Fibroblast of lung (primary cell): ENCODE data around the gene PRDM11. TPM values are rescaled to one million over a fixed set of nuclear protein-coding genes. Genes with fewer than 3 reads are reported as not detected.

Source experiments
- DNase-seq, 2 donors: peaks; one replicate each; pipeline versions ENCODE4 v3.0.0 to v3.0.0-alpha.2; 2010; ENCODE audit warnings: low read depth in 2 of 2
- H2AFZ ChIP-seq: 2 replicates; pipeline ENCODE4 v1.5.1; 2012; ENCODE audit warnings: low read length, control low read depth, inconsistent platforms
- H3K27ac ChIP-seq: 2 replicates; pipeline ENCODE4 v1.5.1; 2011; ENCODE audit warnings: low read length, control low read depth; ENCODE audit not compliant: insufficient read depth
- H3K27me3 ChIP-seq: 2 replicates; pipeline ENCODE4 v1.5.1; 2011; ENCODE audit warnings: mild to moderate bottlenecking, low read length; ENCODE audit not compliant: control insufficient read depth, insufficient read depth
- H3K36me3 ChIP-seq: 2 replicates; pipeline ENCODE4 v1.5.1; 2011; ENCODE audit warnings: low read length; ENCODE audit not compliant: control insufficient read depth, insufficient read depth
- H3K4me1 ChIP-seq: 2 replicates; pipeline ENCODE4 v1.5.1; 2011; ENCODE audit warnings: low read length; ENCODE audit not compliant: control insufficient read depth, insufficient read depth; ENCODE audit errors: extremely low read depth
- H3K4me2 ChIP-seq: 2 replicates; pipeline ENCODE4 v1.5.1; 2011; ENCODE audit warnings: low read length, control low read depth; ENCODE audit not compliant: insufficient read depth; ENCODE audit errors: extremely low read depth
- H3K4me3 ChIP-seq, 4 experiments: fragments of 200-600 bp in 1 of 4; sonication (generic) in 1 of 4; replicated peaks in 1 of 4; 2 replicates each; pipeline ENCODE4 v1.5.1; 2011 to 2016; ENCODE audit warnings: low read length in 4 of 4, low read depth in 3 of 4, mild to moderate bottlenecking in 3 of 4, control low read depth in 2 of 4, inconsistent platforms in 1 of 4, mixed read lengths in 1 of 4; ENCODE audit not compliant: insufficient read depth in 1 of 4; ENCODE audit errors: control extremely low read depth in 1 of 4
- H3K79me2 ChIP-seq: 2 replicates; pipeline ENCODE4 v1.5.1; 2012; ENCODE audit warnings: mild to moderate bottlenecking, low read length, inconsistent platforms; ENCODE audit not compliant: control insufficient read depth, insufficient read depth
- H3K9ac ChIP-seq: 2 replicates; pipeline ENCODE4 v1.5.1; 2011; ENCODE audit warnings: mild to moderate bottlenecking, low read length, control low read depth; ENCODE audit not compliant: insufficient read depth
- H3K9me3 ChIP-seq: 2 replicates; pipeline ENCODE4 v1.5.1; 2012; ENCODE audit warnings: low read depth, low read length; ENCODE audit not compliant: control insufficient read depth, insufficient read depth
- H4K20me1 ChIP-seq: 2 replicates; pipeline ENCODE4 v1.5.1; 2011; ENCODE audit warnings: low read length; ENCODE audit not compliant: control insufficient read depth, insufficient read depth; ENCODE audit errors: extremely low read depth
- CTCF ChIP-seq, 2 donors: IDR thresholded peaks in 1 of 2; conservative IDR thresholded peaks in 1 of 2; 1 replicate in 1 of 2; 2 replicates in 1 of 2; pipeline ENCODE4 v1.5.1; 2011 to 2012; ENCODE audit warnings: low read length in 2 of 2, control low read depth in 1 of 2, inconsistent platforms in 1 of 2, low read depth in 1 of 2, mild to moderate bottlenecking in 1 of 2
- EZH2 ChIP-seq: IDR thresholded peaks from 2 replicates; pipeline ENCODE4 v1.5.1; 2012; ENCODE audit warnings: low read length, control low read depth, mild to moderate bottlenecking; ENCODE audit errors: missing control alignments
- polyA plus RNA-seq, 2 donors: library from polyadenylated mRNA; depleted of rRNA in 1 of 2; stranded (reverse) in 1 of 2; unstranded in 1 of 2; fragments of >200 nt; gene quantifications; 2 replicates each; pipeline ENCODE4 v1.2.1, GENCODE V29; 2011 to 2012; ENCODE audit warnings: missing spikeins in 1 of 2
- total RNA-seq: library from RNA; depleted of rRNA; stranded (reverse); fragments of >200 nt; gene quantifications from 2 replicates; pipeline ENCODE4 v1.2.1, GENCODE V29; 2014

PRDM11 gene
- total and polyA plus RNA-seq, 2 donors (not counting 1 experiment from before 2014, with no cell fraction given): 3.1 to 4.0 TPM

GRCh38 chr11:45170484-45170883 lies 24.0 kb downstream of the PRDM11 start:
- no peak overlapping the region for H3K4me3 ChIP-seq
- H3K4me1 ChIP-seq: no peaks in the 10 kb centered on the region
- H2AFZ ChIP-seq: no peak overlapping the region
- no peaks in the 10 kb centered on the region for H3K36me3 ChIP-seq
- no peak for DNase-seq
- H4K20me1 ChIP-seq: no peaks in the 10 kb centered on the region
- H3K9me3 ChIP-seq: no peaks in the 10 kb centered on the region
- TF ChIP-seq CTCF (conservative IDR thresholded peaks at IDR 0.05 in 1 of 2, IDR thresholded peaks at IDR 0.05 in 1 of 2; ENCODE audit: low read depth in 1 of 2, low read length in 2 of 2) (no peak), EZH2 (no peak)
- no peak overlapping the region for H3K4me2 ChIP-seq
- H3K79me2 ChIP-seq: no peaks in the 10 kb centered on the region
- H3K9ac ChIP-seq: no peak overlapping the region
- H3K27ac ChIP-seq: no peak overlapping the region
- no peaks in the 10 kb centered on the region for H3K27me3 ChIP-seq

DNA sequence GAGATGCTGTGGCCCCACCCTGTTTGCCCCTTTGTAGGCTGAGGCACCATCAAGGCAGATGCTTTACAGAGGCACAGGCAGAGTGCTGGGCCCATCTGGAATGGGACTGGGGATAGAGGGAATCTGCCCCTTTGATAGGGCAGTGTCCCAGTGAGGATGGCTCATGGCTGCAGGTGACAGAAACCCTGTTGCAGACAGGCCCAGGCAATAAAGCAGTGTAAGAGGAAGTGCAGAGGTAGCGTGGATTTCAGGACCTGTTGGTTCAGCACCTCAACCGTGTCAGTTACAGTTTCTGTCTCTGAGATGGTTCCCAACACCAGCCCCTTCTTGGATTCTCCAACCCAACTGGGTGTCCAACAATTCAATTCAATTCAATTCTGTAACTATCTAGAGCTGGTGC lies 25.1 kb downstream of the PRDM11 start:
- Histone ChIP-seq H3K9ac (no peak overlapping the region), H3K4me2 (no peak overlapping the region), H3K79me2 (no peaks in the 10 kb centered on the region), H3K36me3 (no peaks in the 10 kb centered on the region), H3K27me3 (no peaks in the 10 kb centered on the region), H3K9me3 (no peaks in the 10 kb centered on the region), H3K27ac (no peak overlapping the region), H3K4me1 (no peaks in the 10 kb centered on the region), H3K4me3 (no peak overlapping the region), H4K20me1 (no peaks in the 10 kb centered on the region), H2AFZ (no peak overlapping the region)
- TF ChIP-seq EZH2 (no peak), CTCF (conservative IDR thresholded peaks at IDR 0.05 in 1 of 2, IDR thresholded peaks at IDR 0.05 in 1 of 2; ENCODE audit: low read depth in 1 of 2, low read length in 2 of 2) (no peak)
- no peak for DNase-seq

GRCh38 chr11:45173064-45173463 lies 26.6 kb downstream of the PRDM11 start:
- H3K4me3 ChIP-seq: no peak overlapping the region
- H3K27ac ChIP-seq: no peak overlapping the region
- H3K9ac ChIP-seq: no peak overlapping the region
- DNase-seq: no peak
- H3K27me3 ChIP-seq: no peaks in the 10 kb centered on the region
- H3K9me3 ChIP-seq: no peaks in the 10 kb centered on the region
- no peaks in the 10 kb centered on the region for H3K79me2 ChIP-seq
- H3K4me2 ChIP-seq: no peak overlapping the region
- H3K36me3 ChIP-seq: no peaks in the 10 kb centered on the region
- no peak for TF ChIP-seq EZH2
- TF ChIP-seq CTCF (conservative IDR thresholded peaks at IDR 0.05 in 1 of 2, IDR thresholded peaks at IDR 0.05 in 1 of 2; ENCODE audit: low read depth in 1 of 2, low read length in 2 of 2): no peak
- H3K4me1 ChIP-seq: no peaks in the 10 kb centered on the region
- no peaks in the 10 kb centered on the region for H4K20me1 ChIP-seq
- H2AFZ ChIP-seq: no peak overlapping the region
